C4-2B (cell line): ENCODE measurements around the gene PELI2.
"Not testable (repeated sequence)": the region's sequence is repeated elsewhere in the genome, so short reads cannot be mapped to it uniquely, and the experiment has no call there.

Source experiments
- ZFX ChIP-seq: fragments of 450-650 bp; IDR thresholded peaks from 2 replicates; pipeline ENCODE4 v1.6.1; 2017
- TF ChIP-seq, protein P1 (sequence below): fragments of 450-650 bp; conservative IDR thresholded peaks from 2 replicates; pipeline ENCODE4 v1.5.1; 2017; ENCODE audit warnings: mild to moderate bottlenecking

DNA sequence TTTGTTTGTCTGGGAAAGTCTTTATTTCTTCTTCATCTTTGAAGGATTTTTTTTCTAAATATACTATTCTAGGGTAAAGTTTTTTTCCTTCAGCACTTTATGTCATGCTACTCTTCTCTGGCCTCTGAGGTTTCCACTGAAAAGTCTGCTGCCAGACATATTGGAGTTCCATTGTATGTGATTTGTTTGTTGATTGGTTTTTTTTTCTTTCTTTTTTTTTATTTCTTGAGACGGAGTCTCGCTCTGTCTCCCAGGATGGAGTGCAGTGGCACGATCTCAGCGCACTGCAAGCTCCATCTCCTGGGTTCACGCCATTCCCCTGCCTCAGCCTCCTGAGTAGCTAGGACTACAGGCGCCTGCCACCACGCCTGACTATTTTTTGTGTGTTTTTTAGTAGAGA is 48.4 kb downstream of the PELI2 start:
- TF ChIP-seq, protein P1, sequence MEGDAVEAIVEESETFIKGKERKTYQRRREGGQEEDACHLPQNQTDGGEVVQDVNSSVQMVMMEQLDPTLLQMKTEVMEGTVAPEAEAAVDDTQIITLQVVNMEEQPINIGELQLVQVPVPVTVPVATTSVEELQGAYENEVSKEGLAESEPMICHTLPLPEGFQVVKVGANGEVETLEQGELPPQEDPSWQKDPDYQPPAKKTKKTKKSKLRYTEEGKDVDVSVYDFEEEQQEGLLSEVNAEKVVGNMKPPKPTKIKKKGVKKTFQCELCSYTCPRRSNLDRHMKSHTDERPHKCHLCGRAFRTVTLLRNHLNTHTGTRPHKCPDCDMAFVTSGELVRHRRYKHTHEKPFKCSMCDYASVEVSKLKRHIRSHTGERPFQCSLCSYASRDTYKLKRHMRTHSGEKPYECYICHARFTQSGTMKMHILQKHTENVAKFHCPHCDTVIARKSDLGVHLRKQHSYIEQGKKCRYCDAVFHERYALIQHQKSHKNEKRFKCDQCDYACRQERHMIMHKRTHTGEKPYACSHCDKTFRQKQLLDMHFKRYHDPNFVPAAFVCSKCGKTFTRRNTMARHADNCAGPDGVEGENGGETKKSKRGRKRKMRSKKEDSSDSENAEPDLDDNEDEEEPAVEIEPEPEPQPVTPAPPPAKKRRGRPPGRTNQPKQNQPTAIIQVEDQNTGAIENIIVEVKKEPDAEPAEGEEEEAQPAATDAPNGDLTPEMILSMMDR: not testable (repeated sequence)
- TF ChIP-seq ZFX: not testable (repeated sequence)
